GDM1 (cell line): Measurements from ENCODE around the gene SUCLA2.
"Not testable (repeated sequence)": the region's sequence is repeated elsewhere in the genome, so short reads cannot be mapped to it uniquely, and the experiment has no call there.

ENCODE experiments used
- DNase-seq: peaks from one replicate; lab custom pipeline; 2025; lab: John Stamatoyannopoulos, UW

SUCLA2 gene

GRCh38 chr13:48001114-48001881 is at the start of gene SUCLA2:
Gene SUCLA2 (minus strand): TSS chr13:48001273. CDS start chr13:48001269, 4 bp downstream.
- peak; percentile 93 for DNase-seq

DNA sequence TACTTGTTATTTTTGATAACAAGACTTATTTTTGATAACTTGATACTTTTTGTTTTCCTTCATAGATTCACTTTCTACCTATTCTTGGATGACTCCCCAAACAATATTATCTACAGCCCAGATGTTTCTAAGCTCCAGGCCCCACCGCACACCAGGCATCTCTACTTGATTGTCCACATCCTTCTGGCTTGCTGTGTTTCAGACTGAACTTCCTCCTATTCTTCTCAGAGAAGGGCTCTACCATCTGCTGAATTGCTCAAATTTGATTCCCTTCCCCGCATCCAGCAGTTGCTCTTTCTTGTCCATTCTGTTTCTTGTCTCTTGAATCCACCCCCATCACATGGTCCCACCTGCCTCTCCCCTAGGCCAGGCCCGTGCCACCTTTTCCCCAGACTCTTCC is 49.5 kb upstream of the SUCLA2 start:
- no peak for DNase-seq

GRCh38 chr13:48043789-48044503 is 42.9 kb upstream of the SUCLA2 start:
- DNase-seq, result no peak

GRCh38 chr13:48042894-48043293 is 41.8 kb upstream of the SUCLA2 start:
- no peak for DNase-seq

- no peak for DNase-seq
Measured at GRCh38 chr13:48040896-48041295, 39.8 kb upstream of the SUCLA2 start.

- no peak for DNase-seq
Measured at GRCh38 chr13:48040049-48040448, 39.0 kb upstream of the SUCLA2 start.

GRCh38 chr13:48038761-48039160 is 37.7 kb upstream of the SUCLA2 start:
- no peak for DNase-seq

- peak; percentile 97 for DNase-seq
Measured at GRCh38 chr13:48037346-48038173, 36.5 kb upstream of the SUCLA2 start, which contains the start of gene NUDT15. Gene NUDT15 (plus strand): TSS chr13:48037726. CDS start chr13:48037747, 21 bp downstream.

GRCh38 chr13:48029859-48030258 is 28.8 kb upstream of the SUCLA2 start:
- DNase-seq, result no peak

GRCh38 chr13:48028066-48028465 is 27.0 kb upstream of the SUCLA2 start:
- no peak for DNase-seq

DNA sequence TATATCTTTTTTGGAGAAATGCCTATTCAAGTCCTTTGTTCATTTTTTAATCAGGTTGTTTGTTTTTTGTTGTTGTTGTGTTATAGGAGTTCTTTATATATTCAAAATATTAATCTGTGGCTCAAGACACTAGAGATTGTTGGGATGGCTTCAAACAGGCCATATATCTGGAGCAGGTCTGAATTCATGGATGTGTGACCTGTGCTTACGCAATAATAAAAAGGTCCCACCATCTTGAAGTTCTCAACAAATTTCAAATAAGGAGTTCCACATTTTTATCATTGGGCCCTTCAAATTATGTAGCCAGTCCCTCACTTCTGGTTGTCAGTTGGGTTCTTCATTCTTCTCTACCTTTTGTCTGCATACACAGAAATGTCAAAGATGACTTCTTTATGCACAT is 18.7 kb upstream of the SUCLA2 start:
- DNase-seq, result no peak

- no peak for DNase-seq
Measured at GRCh38 chr13:48018637-48019036, 17.6 kb upstream of the SUCLA2 start.

- DNase-seq, result no peak
Measured at GRCh38 chr13:48014359-48014758, 13.3 kb upstream of the SUCLA2 start.

GRCh38 chr13:48012668-48013067 is 11.6 kb upstream of the SUCLA2 start:
- no peak for DNase-seq

DNA sequence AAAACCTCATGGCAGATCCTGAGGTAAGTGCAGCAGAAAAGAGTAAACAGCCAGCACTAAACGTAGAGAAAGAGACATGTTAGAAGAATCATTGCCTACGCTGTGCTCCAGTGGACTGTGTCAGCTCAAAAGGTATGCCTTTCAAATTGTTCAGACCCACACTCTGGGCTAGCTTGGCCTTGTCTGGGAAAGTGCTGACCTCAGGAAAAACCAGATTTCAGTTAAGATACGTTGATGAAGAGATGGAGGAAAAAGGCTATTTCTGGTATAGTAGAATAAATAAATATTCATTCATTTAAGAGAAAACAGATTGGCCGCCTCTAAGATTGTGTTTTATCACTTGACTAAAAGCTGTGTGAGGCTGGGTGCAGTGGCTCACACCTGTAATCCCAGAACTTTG is 9.6 kb upstream of the SUCLA2 start:
- DNase-seq, result no peak

GRCh38 chr13:48009284-48009683 is 8.2 kb upstream of the SUCLA2 start:
- no peak for DNase-seq

GRCh38 chr13:48006396-48006795 is 5.3 kb upstream of the SUCLA2 start:
- no peak for DNase-seq

- DNase-seq, result no peak
Measured at GRCh38 chr13:48004201-48004600, 3.1 kb upstream of the SUCLA2 start.

DNA sequence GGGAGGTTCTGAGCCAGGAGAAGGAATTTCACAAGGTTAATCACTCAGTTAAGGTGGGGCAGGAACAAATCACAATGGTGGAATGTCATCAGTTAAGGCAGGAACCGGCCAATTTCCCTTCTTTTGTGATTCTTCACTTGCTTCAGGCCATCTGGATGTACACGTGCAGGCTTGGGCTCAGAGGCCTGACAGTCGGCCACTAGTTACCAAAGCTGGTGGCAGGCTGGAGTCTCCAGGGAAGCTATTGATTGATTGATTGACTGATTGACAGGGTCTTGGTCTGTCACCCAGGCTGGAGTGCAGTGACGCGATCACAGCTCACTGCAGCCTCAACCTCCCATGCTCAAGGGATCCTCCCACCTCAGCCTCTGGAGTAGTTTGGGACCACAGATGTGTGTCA is 926 bp upstream of the SUCLA2 start:
- not testable (repeated sequence) for DNase-seq

- DNase-seq, result no peak
Measured at GRCh38 chr13:48000559-48001113, 437 bp downstream of the SUCLA2 start.

DNA sequence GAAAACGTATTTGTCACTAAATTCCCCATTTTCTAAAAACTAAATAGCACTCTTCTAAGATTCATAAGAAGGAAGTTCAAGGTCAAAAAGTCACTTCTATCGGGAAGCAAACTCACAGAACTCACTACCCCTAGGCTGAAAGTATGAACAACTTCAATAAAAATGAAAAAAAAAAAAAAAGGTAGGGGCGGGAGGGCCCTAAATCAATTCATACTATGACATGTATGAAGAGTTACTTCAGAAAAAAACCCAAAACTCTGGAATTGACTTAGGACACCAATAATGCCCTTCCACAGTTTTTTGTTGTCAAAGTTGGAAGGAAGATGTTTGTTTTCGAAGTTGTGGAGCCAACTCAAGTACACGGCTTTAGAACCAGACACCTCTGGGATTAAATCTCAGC is 1.1 kb downstream of the SUCLA2 start:
- no peak for DNase-seq

DNA sequence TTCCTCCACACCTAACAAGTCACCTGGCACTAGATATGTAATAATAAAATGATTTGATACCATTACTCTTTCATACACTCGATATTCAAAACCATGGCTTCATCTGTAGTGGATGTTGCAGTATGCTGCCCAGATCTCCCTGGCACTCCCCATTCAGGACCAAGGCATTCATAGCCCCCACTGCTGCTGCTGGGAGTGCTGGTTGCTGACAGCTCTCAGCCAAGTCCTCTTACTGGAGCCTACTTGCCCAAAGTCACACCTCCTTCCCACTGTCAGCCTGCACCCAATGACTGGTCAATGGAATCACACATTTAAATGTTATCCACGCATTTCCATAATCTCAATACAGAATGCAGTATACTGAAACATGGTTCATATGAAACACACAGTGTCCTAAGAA is 3.7 kb downstream of the SUCLA2 start:
- no peak for DNase-seq
